ENCODE measurements around the gene FN3K.
A peak's percentile ranks its signal among the peaks of the same experiment; 100 is the strongest.

FN3K gene

DNA sequence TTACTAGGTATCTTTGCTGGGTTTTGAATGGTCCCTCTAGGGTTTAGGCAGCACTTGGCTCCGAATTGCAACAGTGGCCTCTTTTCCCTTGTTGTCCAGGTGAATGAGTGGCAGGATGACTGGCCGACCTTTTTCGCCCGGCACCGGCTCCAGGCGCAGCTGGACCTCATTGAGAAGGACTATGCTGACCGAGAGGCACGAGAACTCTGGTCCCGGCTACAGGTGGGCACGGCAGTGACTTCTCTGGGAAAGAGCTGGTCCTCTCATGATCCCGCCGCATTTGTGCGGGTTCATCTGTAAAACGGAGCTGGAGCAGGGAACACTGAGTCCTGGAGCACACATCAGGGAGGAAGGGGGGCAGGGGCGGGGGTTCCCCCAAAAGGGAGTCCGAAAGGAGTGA lies 13.3 kb downstream of the FN3K start:
- peaks cover 13% of the 10 kb centered on the region for H3K4me1 ChIP-seq (ENCODE audit: control insufficient read depth, low read length)
- no peak overlapping the region for H3K4me2 ChIP-seq (ENCODE audit: low read length)
- no peak overlapping the region for H3K4me3 ChIP-seq (ENCODE audit: low read length)
- TF ChIP-seq, protein P1, sequence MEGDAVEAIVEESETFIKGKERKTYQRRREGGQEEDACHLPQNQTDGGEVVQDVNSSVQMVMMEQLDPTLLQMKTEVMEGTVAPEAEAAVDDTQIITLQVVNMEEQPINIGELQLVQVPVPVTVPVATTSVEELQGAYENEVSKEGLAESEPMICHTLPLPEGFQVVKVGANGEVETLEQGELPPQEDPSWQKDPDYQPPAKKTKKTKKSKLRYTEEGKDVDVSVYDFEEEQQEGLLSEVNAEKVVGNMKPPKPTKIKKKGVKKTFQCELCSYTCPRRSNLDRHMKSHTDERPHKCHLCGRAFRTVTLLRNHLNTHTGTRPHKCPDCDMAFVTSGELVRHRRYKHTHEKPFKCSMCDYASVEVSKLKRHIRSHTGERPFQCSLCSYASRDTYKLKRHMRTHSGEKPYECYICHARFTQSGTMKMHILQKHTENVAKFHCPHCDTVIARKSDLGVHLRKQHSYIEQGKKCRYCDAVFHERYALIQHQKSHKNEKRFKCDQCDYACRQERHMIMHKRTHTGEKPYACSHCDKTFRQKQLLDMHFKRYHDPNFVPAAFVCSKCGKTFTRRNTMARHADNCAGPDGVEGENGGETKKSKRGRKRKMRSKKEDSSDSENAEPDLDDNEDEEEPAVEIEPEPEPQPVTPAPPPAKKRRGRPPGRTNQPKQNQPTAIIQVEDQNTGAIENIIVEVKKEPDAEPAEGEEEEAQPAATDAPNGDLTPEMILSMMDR (IDR thresholded peaks at IDR 0.05; ENCODE audit: low read depth, low read length, poor library complexity, severe bottlenecking): no peak
- TF ChIP-seq EZH2phosphoT487 (IDR thresholded peaks at IDR 0.05; ENCODE audit: borderline replicate concordance, low read length): no peak
- no peaks in the 10 kb centered on the region for H3K9me2 ChIP-seq (replicated peaks; ENCODE audit: control insufficient read depth, low read length)
- no peak overlapping the region for H3K27ac ChIP-seq (ENCODE audit: low read depth, low read length)
- H3K36me3 ChIP-seq (ENCODE audit: control insufficient read depth, low read length): no peaks in the 10 kb centered on the region
- H4K20me1 ChIP-seq (ENCODE audit: control insufficient read depth, insufficient read depth, low read depth, low read length): no peaks in the 10 kb centered on the region
- H3K27me3 ChIP-seq (ENCODE audit: control insufficient read depth, low read length): no peaks in the 10 kb centered on the region
- no peaks in the 10 kb centered on the region for H3F3A ChIP-seq (ENCODE audit: control insufficient read depth, insufficient read depth)
- H3K9me3 ChIP-seq (ENCODE audit: control insufficient read depth, insufficient read depth, low read length): no peaks in the 10 kb centered on the region
- H3K79me2 ChIP-seq (ENCODE audit: control insufficient read depth, low read length): peaks cover 19% of the 10 kb centered on the region

DNA sequence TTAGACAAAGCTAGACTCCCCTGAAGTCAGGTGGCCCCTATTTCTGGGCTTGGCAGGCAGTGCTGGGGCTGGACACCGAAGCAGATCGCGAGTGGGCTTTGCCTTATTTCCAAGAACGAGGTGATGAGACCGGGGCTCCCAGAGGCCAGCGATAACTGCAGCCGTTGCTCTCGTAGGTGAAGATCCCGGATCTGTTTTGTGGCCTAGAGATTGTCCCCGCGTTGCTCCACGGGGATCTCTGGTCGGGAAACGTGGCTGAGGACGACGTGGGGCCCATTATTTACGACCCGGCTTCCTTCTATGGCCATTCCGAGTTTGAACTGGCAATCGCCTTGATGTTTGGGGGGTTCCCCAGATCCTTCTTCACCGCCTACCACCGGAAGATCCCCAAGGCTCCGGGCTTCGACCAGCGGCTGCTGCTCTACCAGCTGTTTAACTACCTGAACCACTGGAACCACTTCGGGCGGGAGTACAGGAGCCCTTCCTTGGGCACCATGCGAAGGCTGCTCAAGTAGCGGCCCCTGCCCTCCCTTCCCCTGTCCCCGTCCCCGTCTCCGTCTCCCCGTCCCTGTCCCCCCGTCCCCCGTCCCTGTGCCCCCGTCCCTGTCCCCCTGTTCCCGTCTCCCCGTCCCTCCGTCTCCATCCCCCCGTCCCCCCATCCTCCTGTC lies 15.0 kb downstream of the FN3K start:
- H3K4me3 ChIP-seq (ENCODE audit: low read length): no peak overlapping the region
- no peaks in the 10 kb centered on the region for H3K27me3 ChIP-seq (ENCODE audit: control insufficient read depth, low read length)
- H3K36me3 ChIP-seq (ENCODE audit: control insufficient read depth, low read length): peaks cover 3% of the 10 kb centered on the region; the same call in 1 of the 2 replicates
- H3K9me3 ChIP-seq (ENCODE audit: control insufficient read depth, insufficient read depth, low read length): no peaks in the 10 kb centered on the region
- no peak overlapping the region for H3K4me2 ChIP-seq (ENCODE audit: low read length)
- peaks cover 35% of the 10 kb centered on the region for H3K79me2 ChIP-seq (ENCODE audit: control insufficient read depth, low read length)
- H3K9me2 ChIP-seq (replicated peaks; ENCODE audit: control insufficient read depth, low read length): no peaks in the 10 kb centered on the region
- H3K27ac ChIP-seq (ENCODE audit: low read depth, low read length): no peak overlapping the region
- no peaks in the 10 kb centered on the region for H3F3A ChIP-seq (ENCODE audit: control insufficient read depth, insufficient read depth)
- peaks cover 20% of the 10 kb centered on the region for H3K4me1 ChIP-seq (ENCODE audit: control insufficient read depth, low read length)
- TF ChIP-seq, protein P1 (IDR thresholded peaks at IDR 0.05; ENCODE audit: low read depth, low read length, poor library complexity, severe bottlenecking): no peak
- no peak for TF ChIP-seq EZH2phosphoT487 (IDR thresholded peaks at IDR 0.05; ENCODE audit: borderline replicate concordance, low read length)
- H4K20me1 ChIP-seq (ENCODE audit: control insufficient read depth, insufficient read depth, low read depth, low read length): no peaks in the 10 kb centered on the region

DNA sequence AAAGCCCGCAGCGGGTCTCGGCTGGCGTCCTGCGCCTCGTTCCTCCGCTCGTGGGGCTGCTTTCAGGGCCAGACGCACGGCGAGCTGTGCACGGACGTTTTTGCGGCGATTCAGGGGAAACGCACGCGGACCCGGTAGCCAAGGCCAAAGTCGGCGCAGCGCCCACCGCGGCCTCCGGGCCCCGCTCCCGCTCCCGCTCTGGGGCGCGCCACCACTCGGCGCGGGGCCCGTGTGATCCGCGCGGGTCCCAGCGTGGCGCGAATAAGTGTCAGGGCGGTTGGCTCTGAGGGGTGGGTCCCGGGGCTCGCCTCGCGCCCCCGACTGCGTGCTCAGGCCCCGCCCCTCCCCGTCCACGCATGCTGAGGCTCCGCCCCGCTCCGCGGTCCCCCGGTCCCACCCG lies 15.8 kb downstream of the FN3K start:
- no peaks in the 10 kb centered on the region for H3F3A ChIP-seq (ENCODE audit: control insufficient read depth, insufficient read depth)
- no peaks in the 10 kb centered on the region for H4K20me1 ChIP-seq (ENCODE audit: control insufficient read depth, insufficient read depth, low read depth, low read length)
- no peak overlapping the region for H3K27ac ChIP-seq (ENCODE audit: low read depth, low read length)
- H3K9me2 ChIP-seq (replicated peaks; ENCODE audit: control insufficient read depth, low read length): no peaks in the 10 kb centered on the region
- H3K4me3 ChIP-seq (ENCODE audit: low read length): peak overlapping the region; percentile 58
- peaks cover 10% of the 10 kb centered on the region for H3K36me3 ChIP-seq (ENCODE audit: control insufficient read depth, low read length)
- peak overlapping the region; percentile 52; the same call in 1 of the 2 replicates for H3K4me2 ChIP-seq (ENCODE audit: low read length)
- no peaks in the 10 kb centered on the region for H3K27me3 ChIP-seq (ENCODE audit: control insufficient read depth, low read length)
- H3K9me3 ChIP-seq (ENCODE audit: control insufficient read depth, insufficient read depth, low read length): no peaks in the 10 kb centered on the region
- TF ChIP-seq, protein P1 (IDR thresholded peaks at IDR 0.05; ENCODE audit: low read depth, low read length, poor library complexity, severe bottlenecking): no peak
- TF ChIP-seq EZH2phosphoT487 (IDR thresholded peaks at IDR 0.05; ENCODE audit: borderline replicate concordance, low read length): no peak
- peaks cover 43% of the 10 kb centered on the region for H3K79me2 ChIP-seq (ENCODE audit: control insufficient read depth, low read length)
- peaks cover 20% of the 10 kb centered on the region for H3K4me1 ChIP-seq (ENCODE audit: control insufficient read depth, low read length)
